Heart left ventricle (tissue), 16 donors: ENCODE measurements around the gene SMC3. TPM values are rescaled to one million over a fixed set of nuclear protein-coding genes. Genes with fewer than 3 reads are reported as not detected.
"Not testable (repeated sequence)": the region's sequence is repeated elsewhere in the genome, so short reads cannot be mapped to it uniquely, and the experiment has no call there.

ENCODE experiments used
- ATAC-seq, 4 donors: fragments of 200-7000 bp; cut with Tn5 transposase; one replicate each; pipeline ENCODE4 v1.9.1; 2020 to 2022; ENCODE audit warnings: moderate library complexity in 4 of 4, mild to moderate bottlenecking in 3 of 4, moderate number of reproducible peaks in 1 of 4
- DNase-seq, 5 donors: peaks; one replicate each; pipeline ENCODE4 v3.0.0-alpha.2; 2020
- H3K27ac ChIP-seq, 12 donors: fragments of 200-600 bp; sonication (generic) in 4 of 12; one replicate each; pipeline versions ENCODE4 v1.5.0 to v1.8.0; 2016 to 2022; ENCODE audit warnings: mild to moderate bottlenecking in 2 of 12
- H3K27me3 ChIP-seq, 9 donors: fragments of 200-600 bp; sonication (generic) in 2 of 9; one replicate each; pipeline versions ENCODE4 v1.5.1 to v1.8.0; 2016 to 2022; ENCODE audit warnings: mild to moderate bottlenecking in 3 of 9
- H3K36me3 ChIP-seq, 9 donors: fragments of 200-600 bp; sonication (generic) in 2 of 9; one replicate each; pipeline versions ENCODE4 v1.5.0 to v1.8.0; 2018 to 2022; ENCODE audit warnings: mild to moderate bottlenecking in 2 of 9
- H3K4me1 ChIP-seq, 12 donors: fragments of 200-600 bp; sonication (generic) in 4 of 12; one replicate each; pipeline versions ENCODE4 v1.5.0 to v1.8.0; 2016 to 2022; ENCODE audit warnings: mild to moderate bottlenecking in 3 of 12
- H3K4me3 ChIP-seq, 12 donors: fragments of 200-600 bp; sonication (generic) in 4 of 12; one replicate each; pipeline versions ENCODE4 v1.5.0 to v1.8.0; 2017 to 2022; ENCODE audit warnings: mild to moderate bottlenecking in 9 of 12, moderate library complexity in 4 of 12
- H3K9me3 ChIP-seq, 12 donors: fragments of 200-600 bp; sonication (generic) in 4 of 12; one replicate each; pipeline versions ENCODE4 v1.5.0 to v1.8.0; 2016 to 2022; ENCODE audit warnings: mild to moderate bottlenecking in 1 of 12
- CTCF ChIP-seq, 12 donors: fragments of 200-600 bp; sonication (generic) in 4 of 12; IDR thresholded peaks; one replicate each; pipeline versions ENCODE4 v1.5.0 to v1.8.0; 2018 to 2022; ENCODE audit warnings: antibody characterized with exemption in 12 of 12, mild to moderate bottlenecking in 5 of 12
- POLR2A ChIP-seq, 2 donors: fragments of 450-650 bp; IDR thresholded peaks; one replicate each; pipeline ENCODE4 v1.6.1; 2017; ENCODE audit warnings: antibody characterized with exemption in 2 of 2, mild to moderate bottlenecking in 2 of 2, moderate library complexity in 2 of 2
- WGBS, 4 donors: extraction: QIAGEN DNeasy Blood & Tissue Kit in 2 of 4; methylation state at CpG; one replicate each; pipeline versions ENCODE4 v1.1.5 to v1.1.7; 2013 to 2018; 5-methylcytosine and 5-hydroxymethylcytosine counted together
- intact Hi-C, 10 donors: fragments of 100-400 bp; cut with DNase I; formaldehyde crosslinking; loops; one replicate each; pipeline versions ENCODE4 v1.11.1 to v1.14.2; 2022
- polyA plus RNA-seq, 2 donors: library from polyadenylated mRNA; stranded (reverse); fragments of 200-250 nt; gene quantifications; one replicate each; pipeline ENCODE4 v1.2.3, GENCODE V29; 2013
- total RNA-seq, 9 donors: library from RNA; depleted of rRNA in 2 of 9; stranded (reverse); fragments of >200 nt in 2 of 9; fragmentation: NEBNext Ultra II Directional in 3 of 9; extraction: Animal tissue kit (Norgen Biotek cat#: 25700) in 3 of 9; gene quantifications; one replicate each; pipeline versions ENCODE4 v1.1.0 to v1.2.4, GENCODE V29; 2016 to 2023
- donor health status: ischemic (EF 13 %, LVEDD 7.1; RV severe dilation, severe dysfunction).
- donor health status: healthy with polysubstance abuse.
- donor health status: DM: no; HTN: yes; CAD: no.
- donor health status: DM: no; HTN: no; CAD: no.
- donor health status: ischemic (EF 25% LVEDD 6.9; RV normal size, moderate dysfunction).
- donor health status: ischemic (EF 25% LVEDD 5.7; RV mildly dilated, moderate dysfunction).
- donor health status: healthy.
- donor health status: DM: yes; HTN: yes; CAD: no.
- donor health status: ischemic (EF 35%, LVEDD 5.7; RV mildly dilated, moderate dysfunction).
- donor health status: nonischemic (EF 11% LVEDD 7.7; RV severe dilation, severe dysfunction).
- donor health status: DM: yes; HTN: yes; CAD: no.
- donor health status: PGD.
- donor health status: ischemic (EF 29% LVEDD 5.4; RV normal size, mild dysfunction).
- donor health status: nonischemic (EF 23%, LVEDD 6.1; RV moderate dilation, normal function).

Gene SMC3
- total and polyA plus RNA-seq, 11 donors: 12.0 to 29.2 (median 19.6) TPM

GRCh38 chr10:110609605-110610004 is 42.1 kb downstream of the SMC3 start:
- Histone ChIP-seq H3K36me3 (peaks cover 0 to 24% (median 17%) of the 10 kb centered on the region in 9 donors), H3K4me3 (no peak overlapping the region), H3K4me1 (peaks cover 0 to 23% (median 0%) of the 10 kb centered on the region in 12 donors), H3K27me3 (no peaks in the 10 kb centered on the region), H3K9me3 (no peaks in the 10 kb centered on the region), H3K27ac (peak overlapping the region in 8 of 12 donors; percentile 18 to 69 (median 36))
- ATAC-seq (peak; percentile 85 to 89 (median 87)), DNase-seq (peak in 3 of 5 donors; percentile 28 to 59 (median 40))
- TF ChIP-seq CTCF (IDR thresholded peaks at IDR 0.05) (peak in 6 of 12 donors; percentile 6 to 38 (median 24)), POLR2A (IDR thresholded peaks at IDR 0.05) (no peak)
- 16 to 21% (median 20%) methylated on average over 2 of the region's 2 CpGs for WGBS, 4 donors
- intact Hi-C loops: loop anchor here in 9 of 10 donors (2.0 to 10.0 kb wide), 10 partner anchors 63 to 285 kb away; no protein-coding TSS in a partner anchor

- Histone ChIP-seq H3K36me3 (peaks cover 0 to 16% (median 10%) of the 10 kb centered on the region in 9 donors), H3K4me1 (peaks cover 0 to 27% (median 0%) of the 10 kb centered on the region in 12 donors), H3K27ac (peak overlapping the region in 8 of 12 donors; percentile 18 to 69 (median 36)), H3K27me3 (no peaks in the 10 kb centered on the region), H3K4me3 (no peak overlapping the region), H3K9me3 (no peaks in the 10 kb centered on the region)
- DNase-seq: peak in 2 of 5 donors; percentile 34 to 44
- 14 to 21% (median 16%) methylated on average over 3 of the region's 3 CpGs for WGBS, 4 donors
- intact Hi-C loops: loop anchor here in 8 of 10 donors (2.0 to 10.0 kb wide), 9 partner anchors 62 to 284 kb away; no protein-coding TSS in a partner anchor
- no peak for TF ChIP-seq POLR2A (IDR thresholded peaks at IDR 0.05)
- peak; percentile 71 to 88 (median 80) for TF ChIP-seq CTCF (IDR thresholded peaks at IDR 0.05)
- ATAC-seq: peak; percentile 35 to 72 (median 64)
Measured at GRCh38 chr10:110610308-110610774, 42.8 kb downstream of the SMC3 start.

- not testable (repeated sequence) for H3K27me3 ChIP-seq, ATAC-seq, H3K4me3 ChIP-seq, DNase-seq, H3K9me3 ChIP-seq, H3K27ac ChIP-seq
- WGBS, 4 donors: 56 to 78% (median 66%) methylated on average over 3 of the region's 3 CpGs
- Histone ChIP-seq H3K4me1 (peaks cover 0 to 27% (median 0%) of the 10 kb centered on the region in 12 donors), H3K36me3 (peaks cover 0 to 12% (median 6%) of the 10 kb centered on the region in 9 donors)
- intact Hi-C loops: loop anchor here in 8 of 10 donors (2.0 to 10.0 kb wide), 9 partner anchors 62 to 284 kb away; no protein-coding TSS in a partner anchor
Measured at GRCh38 chr10:110610781-110611180, 43.3 kb downstream of the SMC3 start.

GRCh38 chr10:110612087-110612486 is 44.6 kb downstream of the SMC3 start:
- Histone ChIP-seq H3K36me3 (peaks cover 0 to 3% (median 0%) of the 10 kb centered on the region in 9 donors), H3K27me3 (no peaks in the 10 kb centered on the region), H3K27ac (no peak overlapping the region), H3K9me3 (no peaks in the 10 kb centered on the region), H3K4me1 (peaks cover 0 to 27% (median 0%) of the 10 kb centered on the region in 12 donors), H3K4me3 (no peak overlapping the region)
- WGBS, 4 donors: 81 to 94% (median 87%) methylated on average over 3 of the region's 3 CpGs
- TF ChIP-seq POLR2A (IDR thresholded peaks at IDR 0.05): no peak
- TF ChIP-seq CTCF (IDR thresholded peaks at IDR 0.05): no peak
- intact Hi-C loops: loop anchor here in 8 of 10 donors (5.0 to 10.0 kb wide), 7 partner anchors 60 to 283 kb away; no protein-coding TSS in a partner anchor
- DNase-seq (no peak), ATAC-seq (no peak)
